NB4 (cell line): ENCODE data around the gene NAT8L.

Source experiments
- CTCF ChIP-seq: IDR thresholded peaks from one replicate; pipeline ENCODE4 v1.5.1; 2012; ENCODE audit warnings: low read depth, low read length
- MAX ChIP-seq: IDR thresholded peaks from 2 replicates; pipeline ENCODE4 v1.6.1; 2011; ENCODE audit warnings: low read depth, low read length

- TF ChIP-seq CTCF (no peak), MAX (no peak)
Measured at GRCh38 chr4:2049811-2050210, 9.3 kb upstream of the NAT8L start.
